Panc1 (cell line): ENCODE measurements around the gene DIPK1B.

Experiments used
- CTCF ChIP-seq: fragments of 450-650 bp; IDR thresholded peaks from 2 replicates; pipeline ENCODE4 v1.5.1; 2017; ENCODE audit warnings: mild to moderate bottlenecking
- POLR2AphosphoS5 ChIP-seq: IDR thresholded peaks from 2 replicates; pipeline ENCODE4 v1.6.1; 2012; ENCODE audit warnings: mild to moderate bottlenecking, low read depth, low read length, moderate library complexity
- REST ChIP-seq, 2 experiments: IDR thresholded peaks; 2 replicates each; pipeline ENCODE4 v1.6.1; 2011 to 2012; ENCODE audit warnings: low read depth in 2 of 2, control low read depth in 1 of 2, low read length in 1 of 2, mild to moderate bottlenecking in 1 of 2, moderate library complexity in 1 of 2; ENCODE audit not compliant: insufficient read depth in 1 of 2
- SIN3A ChIP-seq: IDR thresholded peaks from 2 replicates; pipeline ENCODE4 v1.6.1; 2012; ENCODE audit warnings: low read depth, mild to moderate bottlenecking, low read length, moderate library complexity, borderline replicate concordance; ENCODE audit not compliant: insufficient read depth

GRCh38 chr9:136765041-136765440 is 52.7 kb downstream of the DIPK1B start:
- no peak for TF ChIP-seq POLR2AphosphoS5
- no peak for TF ChIP-seq CTCF
- no peak for TF ChIP-seq SIN3A
- no peak for TF ChIP-seq REST (IDR thresholded peaks at IDR 0.05; ENCODE audit: insufficient read depth in 1 of 2, low read depth in 2 of 2, low read length in 1 of 2)
